HCT116 (cell line): ENCODE results near the gene CNTNAP2. TPM values are rescaled to one million over a fixed set of nuclear protein-coding genes. Genes with fewer than 3 reads are reported as not detected.

Source experiments
- ATAC-seq: fragments of 200-7000 bp; cut with Tn5 transposase; 2 replicates; pipeline ENCODE4 v1.9.1; 2020; ENCODE audit warnings: mild to moderate bottlenecking, moderate library complexity
- BruUV-seq: library from RNA; stranded (reverse); fragments of 400-500 nt; replicated peaks from 2 replicates; lab custom pipeline; 2021; lab: Mats Ljungman, UMichigan
- CTCF ChIA-PET: fragments of 300-600 bp; sonication (Branson Sonifier 250); formaldehyde crosslinking; loops from one replicate; lab custom pipeline; 2021; ENCODE audit warnings: antibody characterized with exemption; lab: Charles Lee
- POLR2A ChIA-PET: fragments of 300-600, 350-600 bp; sonication (Branson Sonifier 250); formaldehyde crosslinking; loops from one replicate; lab custom pipeline; 2021; ENCODE audit warnings: antibody characterized with exemption; lab: Charles Lee
- RAD21 ChIA-PET, 2 experiments: fragments of 300-600 bp; sonication (Branson Sonifier 250); formaldehyde crosslinking; loops; one replicate each; lab custom pipeline; 2023; ENCODE audit warnings: low total read pairs in 2 of 2; ENCODE audit not compliant: uncharacterized antibody in 2 of 2, unreplicated experiment in 2 of 2, low non-redundant PET in 1 of 2; lab: Charles Lee
- DNase-seq: peaks from one replicate; pipeline ENCODE4 v3.0.0-alpha.2; 2010; ENCODE audit warnings: low read depth, low spot score
- H2AFZ ChIP-seq: fragments of 200-600 bp; shearing (Covaris generic), sonication (generic); 2 replicates; pipeline ENCODE4 v1.6.1; 2017; ENCODE audit warnings: low read depth, mixed run types, mixed read lengths, antibody characterized with exemption, low read length; ENCODE audit not compliant: poor library complexity, severe bottlenecking
- H3K27ac ChIP-seq: 2 replicates; pipeline ENCODE4 v1.5.1; 2012; ENCODE audit warnings: low read depth, low read length
- H3K27me3 ChIP-seq: fragments of 200-600 bp; sonication (generic); 2 replicates; pipeline ENCODE4 v1.6.1; 2016; ENCODE audit warnings: mixed run types, low read length, mixed read lengths; ENCODE audit not compliant: insufficient read depth
- H3K36me3 ChIP-seq, 2 experiments: fragments of 200-500 bp in 1 of 2; fragments of 200-600 bp in 1 of 2; sonication (Bioruptor generic) in 1 of 2; sonication (generic) in 1 of 2; 2 replicates each; pipeline versions ENCODE4 v1.5.1 to v1.6.1; 2014 to 2016; ENCODE audit warnings: low read length in 2 of 2, inconsistent platforms in 1 of 2, mixed read lengths in 1 of 2, mixed run types in 1 of 2; ENCODE audit not compliant: insufficient read depth in 2 of 2, control insufficient read depth in 1 of 2
- H3K4me1 ChIP-seq, 2 experiments: fragments of 200-600 bp in 1 of 2; sonication (generic) in 1 of 2; 2 replicates each; pipeline versions ENCODE4 v1.5.1 to v1.6.1; 2012 to 2017; ENCODE audit warnings: low read length in 2 of 2, inconsistent platforms in 1 of 2, mild to moderate bottlenecking in 1 of 2, mixed read lengths in 1 of 2, mixed run types in 1 of 2, moderate library complexity in 1 of 2; ENCODE audit not compliant: insufficient read depth in 2 of 2, control insufficient read depth in 1 of 2
- H3K4me2 ChIP-seq: fragments of 200-600 bp; sonication (generic); 2 replicates; pipeline ENCODE4 v1.6.1; 2017; ENCODE audit warnings: mixed run types, low read length, mixed read lengths
- H3K4me3 ChIP-seq, 2 experiments: fragments of 200-600 bp in 1 of 2; sonication (generic) in 1 of 2; replicated peaks in 1 of 2; 2 replicates each; pipeline ENCODE4 v1.5.1; 2011 to 2016; ENCODE audit warnings: low read length in 2 of 2, control low read depth in 1 of 2, low read depth in 1 of 2, mild to moderate bottlenecking in 1 of 2, mixed read lengths in 1 of 2, mixed run types in 1 of 2
- H3K79me2 ChIP-seq: fragments of 200-600 bp; sonication (generic); 2 replicates; pipeline ENCODE4 v1.6.1; 2017; ENCODE audit warnings: mild to moderate bottlenecking, mixed run types, low read length, moderate library complexity, mixed read lengths; ENCODE audit not compliant: insufficient read depth
- H3K9ac ChIP-seq: fragments of 200-600 bp; sonication (generic); 2 replicates; pipeline ENCODE4 v1.6.1; 2016; ENCODE audit warnings: low read length, mixed read lengths
- H3K9me2 ChIP-seq: fragments of 200-600 bp; sonication (generic), shearing (Covaris generic); 2 replicates; pipeline ENCODE4 v1.6.1; 2017; ENCODE audit warnings: mixed run types, mild to moderate bottlenecking, moderate library complexity; ENCODE audit not compliant: insufficient read depth
- H3K9me3 ChIP-seq, 2 experiments: fragments of 200-500 bp in 1 of 2; fragments of 200-600 bp in 1 of 2; sonication (Bioruptor generic) in 1 of 2; sonication (generic) in 1 of 2; 2 replicates each; pipeline ENCODE4 v1.6.1; 2014 to 2017; ENCODE audit warnings: low read length in 2 of 2, mixed read lengths in 2 of 2, inconsistent platforms in 1 of 2, low read depth in 1 of 2, mild to moderate bottlenecking in 1 of 2, mixed run types in 1 of 2, moderate library complexity in 1 of 2; ENCODE audit not compliant: control insufficient read depth in 1 of 2, insufficient read depth in 1 of 2
- H4K20me1 ChIP-seq: fragments of 200-600 bp; sonication (generic), shearing (Covaris generic); 2 replicates; pipeline ENCODE4 v1.6.1; 2017; ENCODE audit warnings: mixed run types, mild to moderate bottlenecking, moderate library complexity; ENCODE audit not compliant: insufficient read depth
- EGR1 ChIP-seq: IDR thresholded peaks from 2 replicates; pipeline ENCODE4 v1.6.1; 2012; ENCODE audit warnings: low read depth
- EZH2phosphoT487 ChIP-seq: fragments of 200-600 bp; IDR thresholded peaks from 2 replicates; pipeline ENCODE4 v1.6.1; 2018; ENCODE audit warnings: antibody characterized with exemption, borderline replicate concordance
- FOSL1 ChIP-seq: IDR thresholded peaks from 2 replicates; pipeline ENCODE4 v1.6.1; 2012; ENCODE audit warnings: low read depth
- JUND ChIP-seq: IDR thresholded peaks from 2 replicates; pipeline ENCODE4 v1.6.1; 2012
- POLR2A ChIP-seq: IDR thresholded peaks from 2 replicates; pipeline ENCODE4 v1.7.0; 2011; ENCODE audit warnings: borderline replicate concordance; ENCODE audit not compliant: insufficient read depth, insufficient read length; ENCODE audit errors: extremely low read depth
- SP1 ChIP-seq: IDR thresholded peaks from 2 replicates; pipeline ENCODE4 v1.6.1; 2012; ENCODE audit warnings: low read depth
- SRF ChIP-seq: IDR thresholded peaks from 2 replicates; pipeline ENCODE4 v1.6.1; 2012; ENCODE audit warnings: low read depth
- TCF7L2 ChIP-seq: IDR thresholded peaks from 2 replicates; pipeline ENCODE4 v1.7.0; 2011; ENCODE audit warnings: borderline replicate concordance, inconsistent platforms; ENCODE audit not compliant: insufficient read depth, insufficient read length; ENCODE audit errors: extremely low read depth
- YY1 ChIP-seq: IDR thresholded peaks from 2 replicates; pipeline ENCODE4 v1.6.1; 2011; ENCODE audit warnings: low read length, low read depth, moderate library complexity, mild to moderate bottlenecking; ENCODE audit not compliant: insufficient replicate concordance; ENCODE audit errors: extremely low read depth
- ZNF274 ChIP-seq: fragments of 200-500 bp; sonication (Bioruptor generic); IDR thresholded peaks from 2 replicates; pipeline ENCODE4 v1.6.1; 2014; ENCODE audit warnings: mild to moderate bottlenecking, low read depth, low read length, inconsistent platforms
- intact Hi-C: fragments of 100-400 bp; cut with micrococcal nuclease; formaldehyde crosslinking; loops from 2 replicates; pipeline ENCODE4 v1.10.0; 2022
- total RNA-seq: library from RNA; stranded (reverse); gene quantifications from one replicate; pipeline ENCODE4 v1.2.1, GENCODE V29; 2021; ENCODE audit not compliant: unreplicated experiment
- TF ChIP-seq, protein P1 (sequence below): IDR thresholded peaks from 2 replicates; pipeline ENCODE4 v1.6.1; 2012

CNTNAP2 gene
- total RNA-seq, 1 experiment from 2014 or later = 0.37 TPM

DNA sequence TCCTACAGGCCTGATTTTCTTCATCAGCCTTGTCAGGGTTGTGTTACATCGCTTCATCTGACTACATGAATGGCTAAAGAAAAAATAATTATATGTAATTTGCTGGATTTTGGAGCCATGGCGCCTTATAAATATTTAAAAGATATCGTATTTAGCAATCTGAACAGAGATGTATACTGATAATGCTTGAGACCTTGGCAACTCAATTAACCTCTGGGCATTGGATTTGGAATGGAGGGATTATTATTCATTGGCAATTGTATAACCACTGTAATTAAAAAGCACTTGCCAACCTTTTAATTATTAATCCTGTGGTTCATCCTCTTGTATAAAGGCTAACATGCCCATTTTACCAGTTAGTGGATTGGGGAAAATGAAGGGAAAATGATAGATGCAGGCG, 745.1 kb downstream of the CNTNAP2 start:
- BruUV-seq = no TSS peak
- Histone ChIP-seq H3K4me2 (no peak overlapping the region), H2AFZ (no peak overlapping the region), H3K27ac (no peak overlapping the region), H3K4me3 (no peak overlapping the region), H3K9ac (no peak overlapping the region), H3K36me3 (no peaks in the 10 kb centered on the region), H3K4me1 (no peaks in the 10 kb centered on the region), H3K79me2 (no peaks in the 10 kb centered on the region), H3K9me3 (peaks cover 10 to 18% of the 10 kb centered on the region in 2 experiments; a peak in 3 of 4 replicates), H3K27me3 (no peaks in the 10 kb centered on the region), H4K20me1 (no peaks in the 10 kb centered on the region), H3K9me2 (no peaks in the 10 kb centered on the region)
- TF ChIP-seq TCF7L2 = no peak
- TF ChIP-seq FOSL1 = no peak
- TF ChIP-seq ZNF274 = no peak
- TF ChIP-seq SRF = no peak
- TF ChIP-seq EGR1 = no peak
- TF ChIP-seq EZH2phosphoT487 = no peak
- TF ChIP-seq, protein P1, sequence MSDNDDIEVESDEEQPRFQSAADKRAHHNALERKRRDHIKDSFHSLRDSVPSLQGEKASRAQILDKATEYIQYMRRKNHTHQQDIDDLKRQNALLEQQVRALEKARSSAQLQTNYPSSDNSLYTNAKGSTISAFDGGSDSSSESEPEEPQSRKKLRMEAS = no peak
- TF ChIP-seq SP1 = no peak
- no peak for TF ChIP-seq JUND
- DNase-seq (no peak), ATAC-seq (no peak)
- intact Hi-C loops = no loop called here
- ChIA-PET CTCF (no interaction called here), RAD21 (no interaction called here), POLR2A (no interaction called here)

DNA sequence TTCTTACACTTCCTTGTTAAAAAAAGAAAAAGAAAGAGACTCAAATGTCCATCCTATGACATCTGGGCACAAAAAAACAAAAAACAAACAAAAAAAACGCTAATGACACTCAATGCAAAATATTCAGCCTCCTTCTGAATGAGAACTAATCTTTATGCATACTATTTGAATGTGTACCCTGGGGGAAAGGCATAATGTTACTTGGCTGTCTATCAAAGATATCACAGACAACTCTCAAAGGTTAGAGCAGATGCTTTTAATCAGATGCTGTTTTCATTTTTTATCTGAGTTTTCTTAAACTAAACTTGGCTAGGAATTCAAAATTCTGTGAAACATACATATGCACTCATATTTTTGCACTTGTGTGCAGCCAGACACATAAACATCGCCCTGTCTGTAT, 745.8 kb downstream of the CNTNAP2 start:
- Histone ChIP-seq H3K9ac (no peak overlapping the region), H2AFZ (no peak overlapping the region), H3K9me3 (peaks cover 10 to 18% of the 10 kb centered on the region in 2 experiments; a peak in 3 of 4 replicates), H3K9me2 (no peaks in the 10 kb centered on the region), H3K27ac (no peak overlapping the region), H3K4me2 (no peak overlapping the region), H4K20me1 (no peaks in the 10 kb centered on the region), H3K79me2 (no peaks in the 10 kb centered on the region), H3K36me3 (no peaks in the 10 kb centered on the region), H3K4me1 (no peaks in the 10 kb centered on the region), H3K4me3 (no peak overlapping the region)
- no peak for ATAC-seq
- no TSS peak for BruUV-seq
- POLR2A ChIA-PET = no interaction called here
- RAD21 ChIA-PET = no interaction called here
- TF ChIP-seq YY1 (no peak), SRF (no peak), EGR1 (no peak), SP1 (no peak), TCF7L2 (no peak), POLR2A (no peak)
- TF ChIP-seq, all 23 proteins: peak for 0
- no peak for DNase-seq
- intact Hi-C loops = no loop called here
- CTCF ChIA-PET = no interaction called here
- H3K27me3 ChIP-seq = no peaks in the 10 kb centered on the region
